HG03064 (cell line): Measurements from ENCODE around the gene PLA1A.
"Not testable (repeated sequence)": the region's sequence is repeated elsewhere in the genome, so short reads cannot be mapped to it uniquely, and the experiment has no call there.

Experiments
- ATAC-seq: cut with Tn5 transposase; IDR thresholded peaks from one replicate; pipeline ENCODE4 v1.9.1; 2021; ENCODE audit warnings: low read depth; ENCODE audit not compliant: unreplicated experiment

The PLA1A gene

DNA sequence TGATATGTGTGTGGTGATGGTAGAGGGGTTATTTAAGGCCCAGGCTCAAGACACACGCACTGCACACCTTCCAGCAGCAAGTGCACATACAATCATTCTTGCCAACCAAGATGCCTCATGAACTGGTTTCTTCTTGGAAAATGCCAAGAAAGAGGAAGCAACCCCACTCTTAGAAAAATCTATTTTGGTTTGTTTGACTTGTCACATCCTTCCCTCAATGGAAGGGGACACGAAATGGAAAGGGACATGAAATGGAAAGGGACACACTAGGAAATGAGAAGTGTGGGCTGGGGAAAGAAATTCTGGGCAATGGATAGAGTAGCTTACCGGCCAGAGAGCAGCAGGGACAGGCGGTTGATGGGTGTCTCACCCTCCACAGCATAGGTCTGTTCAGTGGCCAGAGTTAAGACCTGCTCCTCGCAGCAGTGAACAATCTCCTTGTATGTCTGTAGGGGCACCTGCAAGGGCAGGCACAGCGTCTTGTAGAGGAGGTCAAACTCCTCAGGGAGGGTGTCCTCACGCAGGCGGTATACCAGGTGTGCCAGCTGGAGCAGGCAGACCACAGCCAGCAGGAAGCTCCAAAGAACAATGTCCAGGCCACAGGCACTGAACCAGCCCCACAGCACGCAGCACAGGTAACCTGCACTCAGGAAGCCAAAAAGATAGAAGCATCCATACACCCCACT, 62.1 kb downstream of the PLA1A start:
- ATAC-seq = no peak

DNA sequence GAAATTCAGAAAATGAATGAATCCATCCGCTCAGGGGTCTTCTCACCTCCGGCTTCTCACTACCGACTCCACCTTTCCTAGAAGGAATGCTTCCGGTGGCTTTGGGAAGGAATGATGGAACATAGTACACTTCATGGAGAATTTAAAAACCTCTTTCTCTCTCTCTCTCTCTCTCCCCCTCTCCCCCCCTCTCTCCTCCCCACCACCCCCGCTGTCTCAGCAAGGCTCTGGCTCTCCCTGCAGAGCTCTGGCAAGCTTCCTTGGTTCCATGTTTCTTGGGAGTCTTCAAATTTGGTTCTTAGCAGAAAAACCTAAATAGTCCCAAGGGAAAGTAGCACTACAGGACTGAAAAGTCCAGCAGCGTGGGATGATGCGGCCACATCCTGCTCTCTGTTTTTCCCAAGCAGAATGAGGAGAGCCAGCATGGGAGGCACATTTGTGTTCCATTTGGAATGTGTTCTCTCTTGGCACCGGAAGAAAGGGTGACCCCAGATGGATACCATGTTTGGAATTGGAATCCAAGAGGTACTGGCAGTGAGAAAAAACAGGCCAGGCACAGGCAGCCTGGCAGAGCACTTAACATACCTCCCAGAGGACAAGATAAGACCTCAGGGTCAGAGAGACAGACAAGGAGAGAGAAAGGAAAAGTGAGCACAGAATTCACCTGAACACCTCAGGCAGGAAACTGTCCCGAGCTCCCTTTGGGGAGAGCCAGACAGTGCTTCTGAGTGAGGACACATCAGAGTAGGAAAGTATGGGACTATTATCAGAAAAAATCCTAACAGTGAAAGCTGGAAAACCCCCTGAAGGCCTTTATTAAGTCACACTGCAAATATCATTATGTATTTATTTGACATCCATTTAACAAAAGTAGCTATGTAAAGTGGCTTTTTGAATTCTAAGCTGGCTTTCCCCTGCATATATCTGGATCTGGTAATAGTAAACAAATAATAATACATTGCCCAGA, 63.1 kb downstream of the PLA1A start, which contains the start of gene POPDC2:
POPDC2 (minus strand) TSS at position 116 of the 967 bp plus-strand sequence. CDS start 166 bp downstream, outside the sequence.
- no peak for ATAC-seq

DNA sequence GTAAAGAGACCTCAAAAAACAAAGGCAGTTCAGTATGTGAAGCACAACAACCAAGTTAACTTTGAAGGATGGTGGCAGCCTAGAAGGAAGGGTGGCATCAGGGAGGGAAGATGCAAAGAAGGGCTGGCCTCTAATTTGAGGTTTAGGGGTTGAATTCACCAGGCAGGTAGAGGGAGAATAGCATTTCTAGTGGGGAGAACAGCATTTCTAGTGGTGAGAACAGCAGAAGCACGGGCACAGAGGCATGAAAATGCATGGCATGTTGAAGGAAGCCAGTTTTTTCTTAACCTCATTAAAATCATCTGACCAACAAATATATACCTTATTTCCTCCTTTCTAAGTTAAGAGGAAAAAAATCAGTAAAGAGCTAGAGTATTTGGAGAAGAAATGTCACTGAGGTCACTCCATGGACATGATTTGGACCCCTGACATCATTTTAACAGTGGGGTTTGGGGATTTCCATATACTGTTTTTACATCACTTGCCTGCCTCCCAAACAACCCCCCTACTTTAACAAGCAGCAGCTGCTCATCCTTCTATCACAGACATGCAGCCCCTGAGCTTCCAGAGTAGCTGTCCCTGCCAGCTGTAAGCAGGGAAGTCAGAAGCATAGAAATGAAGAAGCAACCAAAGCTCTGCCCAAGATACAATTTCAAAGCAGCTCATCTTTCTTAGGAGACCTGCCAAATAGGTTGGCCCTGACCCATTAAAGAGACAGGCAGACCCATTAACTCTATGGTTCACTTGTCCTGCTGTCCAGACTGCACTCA, 65.1 kb downstream of the PLA1A start:
- ATAC-seq = no peak

DNA sequence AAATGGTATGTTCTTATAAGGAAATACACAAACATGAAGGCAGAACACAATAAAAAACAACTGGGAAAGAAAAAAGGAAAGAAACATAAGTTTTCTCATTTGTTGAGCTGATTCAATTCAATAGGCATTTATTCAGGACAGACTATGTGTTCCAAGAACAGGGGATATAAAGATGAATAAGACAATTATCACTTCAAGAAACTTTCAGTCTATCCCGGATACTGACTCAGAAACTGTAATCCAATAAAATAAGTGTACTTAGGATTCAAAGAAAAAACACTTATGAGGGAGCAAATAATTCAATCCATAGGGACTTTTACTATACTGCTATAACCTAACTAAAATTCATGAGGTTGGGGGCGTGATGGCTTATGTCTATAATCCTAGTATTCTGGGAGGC, 66.2 kb downstream of the PLA1A start:
- ATAC-seq = no peak

DNA sequence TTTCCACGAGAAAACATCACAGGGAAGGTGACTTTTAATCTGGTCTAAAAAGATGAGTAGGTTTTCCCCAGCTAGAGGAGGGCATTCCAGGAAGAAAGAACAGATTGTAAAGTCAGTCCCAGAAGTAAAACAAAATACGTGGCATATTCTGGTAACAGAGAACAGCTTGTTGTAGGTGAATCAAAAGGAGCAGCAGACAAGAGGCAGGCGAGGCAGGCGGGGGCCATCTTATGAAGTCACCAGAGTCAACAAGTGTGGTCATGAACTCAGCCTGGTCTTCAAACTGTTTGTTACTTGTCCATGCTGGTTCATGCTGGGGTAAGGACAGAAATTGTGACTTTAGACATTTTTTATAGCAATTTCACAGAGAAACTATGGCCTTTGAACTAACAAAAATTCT, 66.7 kb downstream of the PLA1A start:
- ATAC-seq = no peak

DNA sequence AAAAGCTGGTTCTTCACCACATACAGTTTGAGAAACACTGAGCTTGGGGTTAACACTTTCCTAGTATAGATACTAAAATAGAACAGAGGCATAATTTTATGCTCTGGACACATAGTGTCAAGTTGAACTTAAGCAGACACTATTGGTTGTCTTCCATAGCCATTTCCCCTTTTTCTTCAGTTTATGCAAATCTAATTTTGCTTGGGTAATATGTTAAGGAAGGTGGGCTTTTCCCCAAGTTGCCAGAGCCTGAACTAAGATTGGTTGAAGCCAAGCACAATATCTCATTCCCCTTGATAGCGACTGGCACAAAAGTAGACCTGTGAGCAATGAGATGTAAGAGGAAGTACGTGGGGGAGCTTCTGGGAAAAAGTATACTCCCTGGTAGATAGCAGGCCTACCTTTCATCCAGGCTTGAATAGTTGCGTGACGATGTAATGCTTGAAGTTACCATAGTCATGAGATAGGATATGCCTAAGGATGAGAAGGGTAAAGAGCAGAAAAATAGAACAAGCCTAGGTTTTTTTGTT, 67.2 kb downstream of the PLA1A start:
- no peak for ATAC-seq

DNA sequence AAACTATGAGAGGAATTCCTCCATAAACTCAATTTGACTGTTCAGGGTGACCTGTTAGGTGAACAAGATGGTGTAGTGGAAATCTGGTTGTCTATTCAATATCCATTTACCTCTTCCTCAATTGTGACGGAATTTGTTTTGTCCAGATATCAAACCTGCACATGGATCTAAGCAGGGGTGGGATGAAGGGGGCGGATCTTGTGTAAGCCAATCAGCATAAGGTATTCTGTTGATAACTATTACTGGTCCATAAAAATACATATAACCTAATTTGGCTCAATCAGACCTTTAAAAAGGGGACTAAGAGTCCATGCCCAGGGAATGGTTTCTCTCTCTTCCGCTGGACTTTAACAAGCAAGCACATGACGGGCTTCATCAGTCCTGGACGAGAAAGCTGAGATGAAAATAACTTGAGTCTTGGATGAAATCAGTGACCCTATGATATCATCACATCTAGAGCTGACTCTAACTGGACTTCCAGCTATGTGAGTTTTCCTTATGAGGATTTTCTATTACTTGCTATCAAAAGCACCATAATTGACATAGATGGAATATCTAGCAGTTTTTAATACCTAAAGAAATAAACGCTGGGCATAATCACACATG, 68.4 kb downstream of the PLA1A start:
- ATAC-seq = no peak

DNA sequence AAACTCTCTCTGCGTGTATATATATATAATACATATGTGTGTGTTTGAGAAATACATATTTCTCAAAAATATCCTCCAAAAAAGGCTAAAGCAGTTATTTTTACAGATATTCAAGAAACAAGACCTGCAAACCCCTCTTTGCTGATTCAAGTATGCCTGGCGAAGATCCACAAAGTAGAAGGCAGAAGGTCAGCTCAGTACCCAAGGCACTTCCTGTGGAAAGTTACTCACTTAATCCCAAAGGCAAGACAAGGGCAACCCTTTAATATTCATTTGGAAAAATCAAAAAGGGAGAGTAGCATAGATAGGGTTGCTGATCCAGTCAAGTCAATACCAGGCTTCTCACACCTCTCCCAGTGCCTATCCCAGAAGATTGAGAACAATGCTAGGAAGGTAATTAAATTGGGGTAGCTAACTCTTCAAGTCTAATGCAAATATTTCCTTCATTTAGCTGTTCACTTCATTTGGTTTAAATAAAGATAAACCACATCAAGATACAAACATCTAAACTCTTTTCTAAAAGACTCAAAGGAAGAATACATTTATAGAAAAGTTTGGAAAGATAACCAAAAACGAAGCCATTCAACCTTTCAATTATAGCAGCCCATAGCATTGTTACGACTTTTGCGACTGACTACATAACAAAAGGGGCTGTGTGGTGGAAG, 72.4 kb downstream of the PLA1A start:
- no peak for ATAC-seq

DNA sequence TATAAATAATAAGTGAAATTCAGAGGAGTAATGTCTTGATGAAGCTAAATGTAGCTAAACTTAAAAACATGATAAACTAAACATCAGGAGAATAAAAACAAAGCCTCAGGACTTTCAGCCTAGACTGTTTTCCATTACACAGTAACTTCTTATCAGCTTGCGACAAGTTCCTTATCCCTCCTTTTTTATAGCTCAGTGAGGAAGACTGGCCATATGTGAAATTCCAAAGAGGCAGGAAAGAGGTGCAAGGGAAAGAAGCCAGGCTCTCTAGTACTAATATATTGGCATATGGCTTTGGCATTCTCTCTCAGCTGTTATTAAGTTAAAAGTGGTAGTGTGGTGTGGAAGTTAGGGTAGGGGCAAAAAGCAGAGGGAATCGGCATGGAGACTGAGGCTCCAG, 75.1 kb downstream of the PLA1A start:
- no peak for ATAC-seq

DNA sequence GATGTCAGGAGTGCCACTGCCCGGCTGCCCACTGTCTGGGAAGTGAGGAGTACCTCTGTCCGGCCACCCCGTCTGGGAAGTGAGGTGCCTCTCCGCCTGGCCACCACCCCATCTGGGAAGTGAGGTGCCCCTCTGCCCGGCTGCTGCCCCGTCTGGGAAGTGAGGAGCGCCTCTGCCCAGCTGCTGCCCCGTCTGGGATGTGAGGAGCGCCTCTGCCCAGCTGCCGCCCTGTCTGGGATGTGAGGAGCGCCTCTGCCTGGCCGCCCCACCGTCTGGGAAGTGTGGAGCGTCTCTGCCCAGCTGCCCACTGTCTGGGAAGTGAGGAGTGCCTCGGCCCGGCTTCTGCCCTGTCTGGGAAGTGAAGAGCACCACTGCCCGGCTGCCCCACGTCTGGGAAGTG, 76.2 kb downstream of the PLA1A start:
- ATAC-seq = no peak

DNA sequence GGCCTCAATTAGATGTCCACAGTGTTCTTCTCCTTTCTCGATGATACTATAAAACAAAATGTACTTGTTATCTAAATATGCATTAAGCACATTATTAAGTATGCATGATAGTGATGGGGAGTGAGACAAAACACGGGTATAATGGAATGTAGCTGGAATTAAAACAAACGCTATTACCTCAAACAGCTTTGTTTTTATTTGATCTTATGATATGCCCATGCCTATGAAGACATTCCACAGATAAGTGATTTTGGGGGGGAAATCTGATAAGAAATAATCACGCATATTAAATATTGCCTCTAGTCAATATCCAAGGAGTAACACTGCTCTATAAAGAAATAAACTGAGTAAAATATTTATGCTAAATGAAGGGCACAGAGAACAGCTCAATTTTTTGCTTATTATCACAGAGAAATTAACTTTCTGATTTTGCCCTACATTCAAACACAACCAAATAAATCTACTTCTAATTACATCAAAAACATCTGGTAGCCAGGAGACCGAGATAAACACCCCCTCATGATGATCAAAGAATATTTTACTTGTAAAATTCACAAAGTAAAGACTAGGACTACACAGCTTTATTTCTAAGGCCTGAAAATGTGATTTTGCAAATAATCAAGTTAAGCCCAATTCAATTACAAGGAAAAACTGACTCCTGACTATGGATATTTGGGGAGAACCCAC, 77.6 kb downstream of the PLA1A start:
- ATAC-seq = no peak

DNA sequence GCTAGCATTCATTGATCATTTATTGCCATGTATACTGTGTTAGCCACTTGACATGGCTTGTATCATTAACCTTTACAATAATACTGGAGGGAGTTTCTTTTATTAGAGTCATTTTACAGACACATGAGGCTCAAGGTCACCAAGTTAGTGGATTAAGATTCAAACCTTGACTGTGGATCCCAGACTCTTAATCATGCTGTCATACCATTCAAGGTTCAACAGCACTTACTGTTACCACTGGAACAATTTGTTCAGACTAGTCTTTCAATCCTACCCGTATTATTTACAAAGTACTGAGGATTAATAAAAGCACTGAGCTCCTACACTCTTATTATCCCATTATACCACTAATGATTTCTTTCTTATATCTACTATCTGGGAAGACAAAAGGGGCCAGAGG, 78.3 kb downstream of the PLA1A start:
- no peak for ATAC-seq

DNA sequence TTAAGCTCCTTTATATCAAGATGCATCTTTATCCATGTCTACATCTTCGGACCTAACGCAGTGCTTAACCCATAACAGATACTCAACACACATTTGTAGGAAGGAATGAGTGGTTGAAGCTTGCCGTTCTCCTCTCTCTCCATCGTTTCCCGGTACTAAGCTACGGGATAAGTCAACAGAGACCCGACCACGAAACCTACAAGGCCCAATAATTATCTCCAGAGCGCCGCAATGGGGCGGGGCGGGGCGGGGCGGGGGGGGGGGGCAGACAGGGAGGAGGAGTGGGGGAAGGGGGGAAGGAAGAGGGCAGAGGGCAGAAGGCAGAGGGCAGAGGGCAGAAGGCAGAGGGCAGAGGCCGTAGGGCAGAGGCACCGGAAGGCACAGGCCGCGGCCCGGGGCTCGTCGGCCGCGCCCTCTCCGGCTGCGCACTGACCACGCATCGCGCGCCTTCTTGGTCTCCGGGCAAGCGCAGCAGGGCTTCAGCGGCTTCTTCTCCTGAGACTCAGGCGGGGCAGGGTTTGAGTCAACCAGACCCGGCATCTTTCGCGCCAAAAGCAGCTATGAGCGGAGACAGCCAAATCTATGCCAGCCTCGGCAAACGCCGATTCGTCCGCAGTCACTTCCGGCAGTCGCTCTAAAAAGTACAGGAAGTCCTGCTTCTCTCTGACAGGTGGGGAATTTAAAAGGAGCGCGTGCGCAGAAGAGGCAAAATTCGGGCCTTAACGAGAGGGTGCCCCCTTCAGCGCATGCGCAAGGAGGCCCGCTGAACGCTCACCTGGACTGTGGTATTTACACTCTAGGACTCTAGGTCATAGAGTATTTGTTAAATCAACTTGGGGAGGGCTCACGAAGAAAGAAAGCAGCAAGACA, 79.3 kb downstream of the PLA1A start, which contains the start of gene COX17:
COX17 (minus strand) TSS at position 636 of the 870 bp plus-strand sequence; CDS start at position 540, 96 bp downstream.
- peak; percentile 88 for ATAC-seq

DNA sequence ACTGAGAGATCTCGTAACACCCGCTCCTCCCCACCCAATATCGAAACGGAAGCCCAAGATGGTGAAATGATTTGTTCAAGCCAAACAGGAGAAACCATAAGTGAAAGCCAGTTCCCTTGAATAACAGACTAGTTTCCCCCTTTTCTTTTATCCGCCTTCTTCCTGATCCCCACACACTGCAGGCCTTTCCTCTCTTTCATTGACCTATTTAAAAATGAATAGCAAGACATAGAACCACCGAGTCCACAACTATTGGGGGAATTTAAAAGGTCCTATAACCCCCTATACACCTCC, 79.9 kb downstream of the PLA1A start:
- peak; percentile 9 for ATAC-seq

DNA sequence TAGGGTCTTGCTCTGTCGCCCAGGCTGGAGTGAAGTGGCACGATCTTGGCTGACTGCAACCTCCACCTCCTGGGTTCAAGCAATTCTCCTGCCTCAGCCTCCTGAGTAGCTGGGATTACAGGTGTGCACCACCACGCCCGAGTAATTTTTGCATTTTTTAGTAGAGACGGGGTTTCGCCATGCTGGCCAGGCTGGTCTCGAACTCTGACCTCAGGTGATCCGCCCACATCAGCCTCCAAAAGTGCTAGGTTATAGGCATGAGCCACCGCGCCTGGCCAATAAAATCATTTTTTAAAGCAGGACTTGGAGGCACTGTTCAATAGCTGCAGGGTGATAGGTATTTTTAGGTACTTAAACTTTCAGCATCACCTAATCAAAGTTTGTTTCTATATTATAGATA, 80.5 kb downstream of the PLA1A start:
- ATAC-seq = not testable (repeated sequence)
